Measurements from ENCODE around the gene ZRANB1.

- TF ChIP-seq EP300 (IDR thresholded peaks at IDR 0.05) (no peak), CTCF (IDR thresholded peaks at IDR 0.05) (no peak), POLR2A (IDR thresholded peaks at IDR 0.05) (no peak)
Measured at GRCh38 chr10:125030567-125031197, 88.8 kb downstream of the ZRANB1 start.

All from gastroesophageal sphincter (tissue), 3 donors.